NOMO-1 treated with dmso at 0.1 percent for 144 hours (cell line): ENCODE measurements around the gene BMP7.
"Not testable (repeated sequence)": the region's sequence is repeated elsewhere in the genome, so short reads cannot be mapped to it uniquely, and the experiment has no call there.

ENCODE experiments used
- DNase-seq: peaks from one replicate; lab custom pipeline; 2025; ENCODE audit not compliant: unreplicated experiment; lab: John Stamatoyannopoulos, UW

BMP7 gene

DNA sequence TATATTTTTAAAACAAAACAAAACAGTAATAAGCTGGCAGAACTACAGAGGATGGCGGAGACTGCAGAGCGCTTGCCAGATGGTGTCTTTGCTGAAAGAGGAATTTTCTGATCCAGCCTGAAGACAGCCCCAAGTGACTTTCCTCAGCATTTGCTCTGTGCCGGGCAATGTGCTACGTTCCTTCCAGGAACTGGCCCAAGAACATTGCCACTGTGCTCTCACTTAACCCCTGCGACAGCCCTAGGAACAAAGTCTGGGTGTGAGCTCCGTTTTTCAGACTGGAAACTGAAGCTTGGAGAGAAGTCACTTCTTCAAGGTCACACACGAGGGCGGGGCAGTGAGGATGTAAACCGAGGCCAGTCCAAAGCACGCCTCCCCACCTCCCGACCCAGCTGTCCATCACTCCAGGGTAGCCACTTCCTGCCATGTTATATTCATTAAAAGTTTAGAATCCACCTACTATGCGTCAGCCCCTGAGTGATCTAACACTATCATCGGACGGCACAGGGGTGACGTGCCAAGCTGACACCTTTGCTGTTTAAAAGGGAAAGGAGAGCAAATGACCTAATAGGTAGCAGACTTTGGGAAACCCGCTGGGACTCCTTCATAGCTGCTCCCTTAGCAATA is 22.3 kb upstream of the BMP7 start:
- DNase-seq = no peak

DNA sequence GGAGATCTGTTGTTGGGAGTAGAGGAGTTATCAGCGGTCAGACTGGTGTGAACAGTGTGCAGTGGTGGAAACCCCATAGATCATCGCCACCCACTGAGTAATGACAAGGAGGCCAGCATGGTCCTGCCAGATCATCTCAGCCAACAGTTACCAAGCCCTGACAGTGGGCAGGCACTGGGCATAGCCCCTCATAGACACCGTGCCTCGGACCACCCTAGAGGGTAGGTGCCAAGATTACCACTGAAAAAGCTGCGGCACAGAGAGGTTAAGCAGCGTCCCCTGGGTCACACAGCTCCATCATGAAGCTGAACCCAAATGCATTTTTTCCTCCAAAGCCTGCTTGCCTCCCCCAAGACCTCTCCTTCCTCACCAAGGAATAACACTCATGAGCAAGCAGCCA is 21.5 kb upstream of the BMP7 start:
- DNase-seq = no peak

DNA sequence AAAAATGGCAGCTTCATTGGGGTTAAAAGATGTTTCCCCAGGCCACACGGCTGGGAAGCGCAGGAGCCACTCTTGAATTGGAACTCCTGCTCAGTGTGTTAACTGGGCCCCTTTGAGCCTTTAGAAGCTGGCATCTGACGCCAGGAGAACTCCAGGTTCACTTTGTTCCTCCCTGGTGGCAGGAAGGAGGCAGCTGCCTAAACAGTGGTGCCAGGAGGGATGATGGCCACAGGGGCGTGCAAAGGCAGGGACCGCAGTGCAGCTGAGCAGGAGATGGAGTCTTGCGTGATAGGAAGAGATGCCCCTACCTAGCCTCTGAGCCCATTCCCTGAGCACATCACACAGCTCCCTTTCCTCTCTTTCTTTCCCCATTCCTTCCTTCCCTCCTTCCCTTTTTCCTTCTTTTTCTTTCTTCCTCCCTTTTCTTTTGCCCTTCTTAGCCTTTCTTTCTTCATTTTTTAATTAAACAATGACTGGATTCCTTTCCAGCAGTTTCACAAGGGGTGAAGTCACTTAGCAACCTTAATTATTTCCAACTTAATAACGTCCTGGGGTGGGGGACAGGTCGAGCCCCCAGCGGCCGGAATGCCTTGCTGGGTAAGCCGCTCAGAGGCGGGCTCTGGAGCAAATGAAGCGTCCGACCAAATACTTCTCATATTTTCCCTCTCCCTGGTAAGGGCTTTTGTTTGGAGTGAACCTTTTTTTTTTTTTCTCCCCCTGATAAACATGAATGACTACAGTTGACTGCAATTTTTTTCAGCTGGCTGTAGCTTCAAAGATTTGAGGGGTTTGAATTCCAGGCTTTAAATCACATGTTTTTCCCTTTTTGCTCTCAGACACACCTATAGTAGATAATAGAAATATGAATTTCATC is 20.8 kb upstream of the BMP7 start:
- DNase-seq = no peak

DNA sequence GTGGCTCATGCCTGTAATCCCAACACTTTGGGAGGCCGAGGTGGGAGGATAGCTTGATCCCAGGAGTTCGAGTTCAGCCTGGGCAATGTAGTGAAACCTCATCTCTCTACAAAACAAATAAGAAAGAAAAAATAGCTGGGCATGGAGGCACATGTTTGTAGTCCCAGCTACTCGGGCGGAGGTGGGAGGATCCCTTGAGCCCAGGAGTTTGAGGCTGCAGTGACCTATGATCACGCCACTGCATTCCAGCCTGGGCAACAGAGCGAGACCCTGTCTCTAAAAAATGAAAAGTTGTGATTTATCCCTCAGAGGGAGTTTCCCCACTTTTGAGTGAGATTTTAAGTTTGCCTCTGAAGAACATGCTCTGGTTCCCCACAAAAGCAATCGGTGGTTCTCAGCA is 17.4 kb upstream of the BMP7 start:
- DNase-seq = no peak

DNA sequence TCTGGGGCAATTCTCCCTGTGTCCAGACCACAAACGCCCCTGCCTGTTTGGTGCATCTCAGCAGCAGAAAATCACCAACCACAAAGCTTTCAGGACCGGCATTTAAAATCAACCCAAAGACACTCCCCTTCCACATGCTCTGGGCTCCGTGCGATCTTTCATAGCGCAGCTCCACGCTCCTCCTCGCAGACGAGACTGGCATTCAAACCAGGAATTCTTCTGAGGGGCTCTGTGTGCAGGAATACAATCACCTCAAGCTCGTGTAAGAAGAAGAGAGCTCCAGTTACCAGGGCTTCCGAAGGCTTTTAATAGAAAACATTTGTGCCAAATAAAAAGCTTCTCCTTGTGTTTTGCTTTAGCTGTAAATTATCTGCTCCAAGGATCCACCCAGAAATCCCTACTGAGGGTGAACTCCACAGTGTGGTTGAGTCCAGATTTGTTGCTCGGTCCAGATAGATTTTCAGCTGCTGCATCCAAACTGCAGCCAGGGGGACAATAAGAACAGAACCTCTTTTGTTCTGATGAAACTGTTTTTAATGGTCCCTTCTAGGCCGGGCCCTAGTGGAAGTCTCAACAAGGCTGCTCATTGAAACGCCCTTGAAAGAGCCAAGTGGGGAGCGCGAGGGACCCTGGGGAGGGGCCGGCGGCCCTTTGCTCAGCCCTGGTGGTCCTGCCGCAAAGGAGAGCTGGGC is 16.4 kb upstream of the BMP7 start:
- DNase-seq = no peak

DNA sequence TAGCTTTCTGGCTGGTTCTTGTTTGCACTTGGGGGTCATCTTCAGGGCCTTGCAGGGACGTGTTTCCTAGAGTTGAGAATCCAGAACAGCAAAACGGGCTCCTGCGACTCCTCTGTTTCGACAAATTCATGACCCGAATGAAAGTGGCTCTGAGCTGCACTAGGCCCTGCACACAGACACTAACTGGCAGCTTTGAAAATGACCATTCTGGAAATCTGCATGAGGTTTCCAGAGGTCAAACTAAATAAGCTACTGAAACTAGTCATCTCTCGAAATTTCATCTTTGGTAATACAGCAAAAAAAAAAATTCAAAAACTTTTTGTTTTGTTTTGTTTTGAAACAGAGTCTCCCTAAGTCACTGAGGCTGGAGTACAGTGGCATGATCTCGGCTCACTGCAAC is 15.5 kb upstream of the BMP7 start:
- no peak for DNase-seq

DNA sequence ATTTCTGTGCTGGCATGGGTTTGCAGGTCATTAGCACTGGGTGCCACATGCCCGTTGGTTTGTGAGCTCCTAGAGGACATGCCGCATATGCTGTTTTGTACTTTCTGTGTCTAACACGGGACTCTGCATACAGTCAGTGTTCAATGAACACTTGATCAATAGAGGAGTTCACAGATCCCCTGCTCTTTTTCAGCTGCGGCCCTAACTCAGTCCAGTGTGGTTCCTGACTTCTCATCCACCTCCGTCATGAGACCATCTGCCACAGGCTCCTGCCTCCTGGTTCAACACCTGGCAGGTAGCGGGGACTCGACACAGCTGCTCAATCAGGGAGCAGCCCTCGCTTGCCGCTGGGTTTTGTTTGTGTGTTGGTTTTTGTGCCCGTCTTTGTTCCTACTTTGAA is 13.8 kb upstream of the BMP7 start:
- no peak for DNase-seq

DNA sequence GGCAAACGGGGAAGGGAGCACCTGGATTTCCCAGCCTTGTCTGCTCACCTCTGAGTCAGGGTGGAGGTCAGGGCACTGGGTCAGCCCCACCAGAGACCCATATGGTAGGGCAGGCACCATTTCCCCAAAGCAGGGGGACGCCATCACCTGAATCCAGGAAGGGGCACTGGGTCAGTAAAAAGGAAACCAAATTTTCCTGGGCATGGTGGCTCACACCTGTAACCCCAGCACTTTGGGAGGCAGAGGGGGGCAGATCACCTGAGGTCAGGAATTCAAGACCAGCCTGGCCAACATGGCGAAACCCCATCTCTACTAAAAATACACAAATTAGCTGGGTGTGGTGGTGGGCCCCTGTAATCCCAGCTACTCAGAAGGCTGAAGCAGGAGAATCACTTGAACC is 13.1 kb upstream of the BMP7 start:
- DNase-seq = not testable (repeated sequence)

DNA sequence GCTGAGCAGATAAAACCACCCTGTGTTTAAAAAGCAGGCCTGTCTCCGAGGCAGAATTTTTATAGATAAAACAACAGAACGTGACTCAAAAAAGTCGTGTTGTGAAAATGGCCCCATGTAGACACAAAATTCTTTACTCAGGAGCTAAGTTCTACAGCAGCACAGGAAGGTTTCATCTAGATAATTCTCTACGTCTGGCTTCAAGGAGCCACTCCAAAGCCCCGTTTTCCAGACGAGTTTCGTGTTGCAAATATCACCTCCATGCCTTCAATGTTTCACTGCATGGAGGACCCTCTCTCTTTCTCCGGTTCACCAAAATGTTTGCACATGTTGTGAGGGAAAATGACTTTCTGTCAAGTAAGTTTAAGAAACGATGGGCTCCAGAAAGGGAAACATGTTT is 12.0 kb upstream of the BMP7 start:
- peak; percentile 23 for DNase-seq

DNA sequence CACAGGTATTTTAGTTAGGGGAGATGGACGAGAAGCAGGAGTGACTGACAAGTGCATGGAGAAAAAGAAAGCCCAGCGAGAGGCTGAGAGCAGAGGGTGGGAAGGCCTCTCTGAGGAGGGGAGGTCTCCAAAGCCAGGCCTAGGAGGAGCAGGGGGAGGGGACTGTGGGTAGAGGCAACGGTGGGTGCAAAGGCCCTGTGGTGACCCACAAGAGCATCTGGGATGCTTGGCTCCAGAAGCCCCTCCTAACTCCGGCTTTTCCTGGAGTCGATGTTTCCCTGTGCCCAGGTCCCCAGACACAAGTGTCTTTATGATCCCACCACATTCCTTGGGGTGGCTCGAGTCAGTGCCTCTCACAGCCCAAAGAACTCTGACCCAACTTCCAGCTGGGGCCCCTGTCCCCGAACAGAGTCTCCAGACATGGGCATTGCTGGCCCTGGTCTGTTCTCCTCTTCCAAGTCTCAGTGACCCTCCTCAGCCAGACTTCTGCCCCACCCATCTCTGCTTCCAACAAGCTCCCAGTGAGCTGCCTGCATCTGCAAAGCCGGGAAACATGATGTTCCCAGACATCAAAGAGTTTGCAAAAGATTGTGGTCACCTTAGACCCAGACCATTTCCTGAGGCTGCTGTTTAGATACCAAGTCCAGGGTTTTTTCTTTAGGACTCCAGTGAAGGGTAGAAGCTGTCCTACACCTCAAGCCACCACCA is 11.1 kb upstream of the BMP7 start:
- DNase-seq = no peak

DNA sequence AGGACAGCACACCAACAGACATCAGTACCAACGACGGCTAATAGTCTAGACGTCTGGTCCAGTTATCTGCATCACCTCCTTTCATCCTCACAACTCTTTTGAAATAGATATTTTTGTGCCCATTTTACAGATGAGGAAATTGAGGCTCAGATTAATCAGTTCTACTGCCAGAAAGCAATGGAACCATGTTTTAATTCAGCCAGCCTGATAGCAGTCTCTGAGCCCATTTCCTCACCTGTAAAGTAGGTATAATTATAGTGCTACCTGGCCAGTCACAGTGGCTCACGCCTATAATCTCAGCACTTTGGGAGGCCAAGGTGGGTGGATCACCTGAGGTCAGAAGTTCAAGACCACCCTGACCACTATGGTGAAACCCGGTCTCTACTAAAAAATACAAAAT is 9.8 kb upstream of the BMP7 start:
- DNase-seq = no peak

DNA sequence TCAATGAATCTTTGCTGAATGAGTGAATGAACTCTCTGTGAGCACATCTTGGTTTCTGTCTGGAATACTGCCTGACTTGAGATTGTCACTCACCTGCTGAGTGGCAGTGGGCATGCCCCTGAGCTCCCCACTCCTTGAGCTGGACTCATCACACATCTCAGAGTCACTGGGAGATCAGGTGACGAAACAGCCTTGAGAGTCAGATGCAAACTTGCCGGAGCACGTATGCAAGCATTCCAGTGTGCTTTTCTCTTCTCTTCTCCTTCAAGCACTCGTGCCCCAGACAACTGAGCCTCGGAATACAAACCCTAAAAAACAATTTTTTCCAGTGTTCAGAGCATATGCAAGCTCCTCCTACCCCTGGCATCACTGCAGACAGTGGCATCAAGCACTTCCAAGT is 9.4 kb upstream of the BMP7 start:
- DNase-seq = no peak

DNA sequence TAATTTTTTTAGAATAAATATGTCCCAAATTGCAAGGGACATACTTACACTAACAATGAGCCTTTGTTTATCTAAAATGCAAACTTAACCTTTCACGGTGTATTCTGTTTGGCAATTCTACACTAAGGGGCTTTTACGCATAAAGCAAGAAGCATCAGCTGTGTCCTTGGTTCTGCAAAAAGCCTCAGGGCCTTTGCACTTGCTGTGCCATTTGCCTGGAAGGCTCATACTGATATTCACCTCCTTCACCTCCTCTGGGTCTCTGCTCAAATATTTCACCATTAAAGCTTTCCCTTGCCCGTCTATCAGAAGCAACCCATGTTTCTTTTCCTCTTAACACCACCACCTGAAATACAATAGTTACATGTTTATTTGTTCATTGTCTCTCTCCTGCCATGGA is 8.9 kb upstream of the BMP7 start:
- DNase-seq = no peak

DNA sequence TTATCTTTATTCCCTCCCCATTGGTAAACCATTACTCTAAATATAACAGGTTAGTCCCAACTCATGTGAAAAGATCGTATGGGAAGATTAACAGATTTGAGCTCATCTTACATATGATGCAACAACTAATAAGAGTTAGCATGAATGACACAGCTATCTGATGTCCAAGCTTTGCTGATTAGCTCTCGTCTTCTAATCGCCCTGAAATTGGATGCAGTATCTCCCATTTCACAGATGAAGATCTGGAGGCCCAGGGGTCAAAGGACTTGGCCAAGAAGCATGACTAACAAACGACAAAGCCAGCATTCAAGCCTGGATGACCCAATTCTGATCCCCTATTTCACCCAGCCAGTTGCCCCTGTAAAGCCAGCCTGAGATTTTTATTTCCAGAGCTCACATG is 8.4 kb upstream of the BMP7 start:
- DNase-seq = no peak

DNA sequence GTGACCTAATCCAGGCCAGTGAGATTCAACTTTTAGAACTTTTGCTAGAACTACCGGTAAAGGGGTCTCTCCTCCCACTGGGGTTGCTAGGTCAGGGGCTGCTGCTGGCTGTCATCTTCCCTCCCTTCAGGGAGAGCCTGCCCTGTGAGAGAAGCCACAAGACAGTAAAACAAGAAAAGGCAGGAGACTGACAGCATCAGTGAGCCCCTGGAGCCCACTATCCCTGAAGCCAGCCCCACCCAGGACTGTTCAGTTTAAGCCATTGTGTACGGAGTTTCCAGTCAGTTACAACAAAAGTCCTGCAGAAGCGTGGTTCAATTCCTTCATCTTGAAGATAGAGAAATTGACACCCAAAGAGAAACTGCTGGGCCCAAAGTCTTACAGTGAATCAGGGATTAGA is 7.9 kb upstream of the BMP7 start:
- no peak for DNase-seq

DNA sequence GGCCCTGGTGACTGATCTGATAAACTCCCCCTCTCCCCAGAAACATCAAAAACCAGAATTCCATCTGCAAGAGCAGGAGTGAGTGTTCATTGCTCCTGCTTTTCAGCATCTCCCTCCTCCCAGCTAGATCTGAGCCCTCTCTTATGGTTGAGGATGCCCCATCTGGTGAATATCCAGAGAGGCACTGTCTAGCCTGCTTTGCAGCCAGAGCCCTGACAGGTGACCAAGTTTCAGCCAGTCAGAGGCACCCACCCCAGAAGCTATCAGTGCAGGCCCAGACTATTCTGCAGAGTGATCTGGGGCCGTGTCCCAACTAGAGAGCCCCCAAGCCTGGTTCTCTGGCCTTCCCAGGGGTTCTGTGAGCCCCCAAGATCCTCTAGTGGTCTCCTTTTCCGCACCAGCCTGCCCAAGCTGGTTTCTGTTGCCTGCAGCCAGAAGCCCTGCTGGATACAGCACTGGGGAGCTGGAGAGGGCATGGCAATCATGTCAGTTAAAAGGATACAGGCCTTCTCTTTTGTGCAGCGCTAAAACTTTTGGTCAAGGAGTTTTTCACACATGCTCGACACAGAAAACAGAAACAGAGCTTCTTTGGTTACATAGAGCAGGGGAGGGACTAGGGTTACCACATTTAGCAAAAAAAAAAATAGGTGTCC is 6.6 kb upstream of the BMP7 start:
- no peak for DNase-seq

DNA sequence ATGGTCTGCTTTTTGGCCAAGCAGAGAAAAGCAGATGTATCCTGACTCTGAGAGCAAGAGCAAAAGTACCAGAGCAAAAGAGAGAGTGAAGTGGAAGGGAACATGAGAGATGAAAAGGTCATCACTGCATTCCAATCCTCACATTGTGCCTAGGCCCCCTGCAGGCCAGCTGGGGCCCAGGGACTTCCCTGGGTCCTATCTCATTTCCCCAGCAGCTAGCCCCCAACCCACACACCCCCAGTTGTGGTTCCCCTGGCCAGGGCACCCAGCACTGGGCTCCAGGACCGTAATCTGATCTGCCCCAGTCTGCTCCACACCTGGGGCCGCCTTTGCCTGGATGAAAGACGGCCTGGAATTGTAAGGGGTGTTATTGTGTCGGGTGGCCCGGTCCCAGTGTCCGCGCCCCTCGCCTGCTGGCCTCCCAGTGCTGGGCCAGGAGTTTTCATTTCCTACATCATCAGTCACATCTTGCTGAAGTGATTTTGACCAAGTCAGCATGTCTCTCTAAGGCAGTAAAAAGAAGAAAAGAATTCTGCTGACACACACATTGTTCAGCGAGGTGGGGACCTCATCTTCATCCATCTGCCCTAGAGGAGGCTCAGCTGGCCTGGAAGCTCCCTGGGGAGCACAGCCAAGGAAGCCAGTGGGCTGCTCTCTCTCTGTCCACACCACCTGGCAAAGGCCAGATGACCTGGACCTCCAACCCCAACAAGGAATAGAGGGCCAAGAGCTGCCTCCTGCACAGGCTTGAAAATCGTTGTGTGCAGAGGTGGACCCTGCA is 4.0 kb upstream of the BMP7 start:
- DNase-seq = no peak

DNA sequence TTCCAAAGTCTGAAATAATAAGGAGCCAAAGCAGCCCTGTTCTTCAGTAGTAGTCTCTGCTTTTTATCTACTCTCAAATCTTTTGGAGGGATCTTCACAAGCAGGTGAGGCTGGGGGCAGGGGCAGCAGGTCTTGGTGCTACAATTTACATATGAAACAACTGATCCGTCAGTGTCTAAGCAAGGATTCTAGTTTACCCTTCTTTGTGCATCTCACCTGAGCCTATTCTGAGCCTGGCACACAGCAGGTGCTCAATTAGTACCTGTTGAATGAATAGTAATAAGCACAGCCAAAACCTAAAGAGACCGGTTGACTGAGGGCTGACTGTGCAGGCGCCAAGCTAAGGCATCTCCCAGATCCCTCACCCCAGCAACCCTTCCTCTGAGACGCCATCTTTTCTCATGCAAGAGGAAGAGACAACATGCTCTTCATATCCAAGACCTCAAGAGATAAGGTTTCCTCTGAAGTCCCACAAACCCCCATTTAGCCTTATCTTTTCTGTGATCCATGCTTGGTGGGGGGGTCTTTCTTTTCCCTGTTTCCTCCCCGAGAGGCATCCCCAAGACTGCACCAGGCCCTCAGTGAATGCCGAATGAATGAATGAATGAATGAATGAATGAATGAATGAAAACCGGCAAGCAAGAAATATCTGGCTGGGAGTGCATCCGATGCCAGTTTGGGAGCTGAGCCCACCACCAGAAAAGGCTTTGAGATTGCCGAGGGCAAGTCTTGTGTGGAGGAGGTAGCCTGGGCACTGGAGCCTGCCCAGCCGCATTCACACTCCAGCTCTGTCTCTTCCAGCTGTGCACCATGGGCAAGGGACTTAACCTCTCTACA is 2.9 kb upstream of the BMP7 start:
- DNase-seq = no peak

DNA sequence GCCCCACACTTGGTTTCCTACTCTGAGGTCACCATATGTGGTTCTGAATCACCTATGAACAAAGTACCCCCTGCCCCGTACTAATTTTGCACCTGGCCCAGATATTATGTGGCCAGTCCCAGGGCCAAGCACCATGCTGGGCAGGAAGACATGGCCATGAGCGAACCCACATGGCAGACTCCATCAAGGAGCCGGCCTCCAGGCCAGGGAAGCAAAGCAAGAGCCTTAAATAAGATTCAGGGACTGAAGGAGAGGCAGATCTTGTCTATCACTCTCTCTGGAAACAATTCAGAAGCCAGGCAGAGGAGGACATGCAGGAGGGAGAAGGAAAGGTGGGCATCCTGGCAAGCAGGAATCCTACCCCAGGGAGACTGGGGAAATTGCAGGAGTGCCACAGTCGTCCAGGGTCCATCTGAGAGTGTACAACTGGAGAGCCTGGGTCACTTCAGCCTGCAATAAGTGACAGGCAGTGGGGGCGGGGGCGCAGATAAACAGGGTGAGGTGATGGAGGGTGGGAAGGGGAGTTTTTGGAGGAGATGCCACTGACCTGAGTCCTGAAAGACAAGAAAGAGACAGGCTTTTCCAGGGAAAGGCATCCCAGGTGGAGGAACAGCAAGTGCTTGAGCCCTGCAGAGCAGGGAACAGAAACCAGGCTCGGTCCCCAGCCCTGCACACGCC is 2.1 kb upstream of the BMP7 start:
- no peak for DNase-seq
